ENCODE measurements around the gene RNF2.
A peak's percentile ranks its signal among the peaks of the same experiment; 100 is the strongest.
"Not testable (repeated sequence)": the region's sequence is repeated elsewhere in the genome, so short reads cannot be mapped to it uniquely, and the experiment has no call there.

RNF2 gene

GRCh38 chr1:185050823-185051451 is 5.6 kb downstream of the RNF2 start:
- DNase-seq (ENCODE audit: low spot score) = no peak

GRCh38 chr1:185053204-185053603 is 7.8 kb downstream of the RNF2 start:
- DNase-seq (ENCODE audit: low spot score) = no peak

GRCh38 chr1:185054365-185055060 is 9.2 kb downstream of the RNF2 start:
- DNase-seq (ENCODE audit: low spot score) = no peak

- DNase-seq (ENCODE audit: low spot score) = no peak
Observed at GRCh38 chr1:185058110-185058509, 12.8 kb downstream of the RNF2 start.

GRCh38 chr1:185058876-185059275 is 13.5 kb downstream of the RNF2 start:
- no peak for DNase-seq (ENCODE audit: low spot score)

GRCh38 chr1:185059950-185060571 is 14.7 kb downstream of the RNF2 start:
- no peak for DNase-seq (ENCODE audit: low spot score)

GRCh38 chr1:185062710-185063370 is 17.5 kb downstream of the RNF2 start:
- no peak for DNase-seq (ENCODE audit: low spot score)

- no peak for DNase-seq (ENCODE audit: low spot score)
Observed at GRCh38 chr1:185063719-185064118, 18.4 kb downstream of the RNF2 start.

GRCh38 chr1:185065006-185065405 is 19.6 kb downstream of the RNF2 start:
- DNase-seq (ENCODE audit: low spot score) = not testable (repeated sequence)

GRCh38 chr1:185066181-185066580 is 20.8 kb downstream of the RNF2 start:
- no peak for DNase-seq (ENCODE audit: low spot score)

- no peak for DNase-seq (ENCODE audit: low spot score)
Observed at GRCh38 chr1:185068341-185068740, 23.0 kb downstream of the RNF2 start.

GRCh38 chr1:185069202-185069772 is 23.9 kb downstream of the RNF2 start:
- no peak for DNase-seq (ENCODE audit: low spot score)

- no peak for DNase-seq (ENCODE audit: low spot score)
Observed at GRCh38 chr1:185070051-185070450, 24.7 kb downstream of the RNF2 start.

GRCh38 chr1:185073725-185074124 is 28.4 kb downstream of the RNF2 start:
- DNase-seq (ENCODE audit: low spot score) = peak; percentile 8

GRCh38 chr1:185074307-185074706 is 28.9 kb downstream of the RNF2 start:
- peak; percentile 21 for DNase-seq (ENCODE audit: low spot score)

- no peak for DNase-seq (ENCODE audit: low spot score)
Observed at GRCh38 chr1:185075476-185075875, 30.1 kb downstream of the RNF2 start.

- DNase-seq (ENCODE audit: low spot score) = no peak
Observed at GRCh38 chr1:185077374-185077773, 32.0 kb downstream of the RNF2 start.

GRCh38 chr1:185080422-185080821 is 35.1 kb downstream of the RNF2 start:
- DNase-seq (ENCODE audit: low spot score) = no peak

GRCh38 chr1:185083818-185084217 is 38.5 kb downstream of the RNF2 start:
- DNase-seq (ENCODE audit: low spot score) = no peak

GRCh38 chr1:185087101-185087500 is 41.7 kb downstream of the RNF2 start:
- DNase-seq (ENCODE audit: low spot score) = no peak

- DNase-seq (ENCODE audit: low spot score) = no peak
Observed at GRCh38 chr1:185087746-185088145, 42.4 kb downstream of the RNF2 start.

- DNase-seq (ENCODE audit: low spot score) = no peak
Observed at GRCh38 chr1:185091480-185091879, 46.1 kb downstream of the RNF2 start.

- DNase-seq (ENCODE audit: low spot score) = no peak
Observed at GRCh38 chr1:185094761-185095160, 49.4 kb downstream of the RNF2 start.
